Hippocampal formation (tissue), 2 donors: Measurements from ENCODE around the gene OR6P1.

Source experiments
- DNase-seq, 2 donors: peaks; one replicate each; lab custom pipeline; 2025; lab: John Stamatoyannopoulos, UW

Gene OR6P1

GRCh38 chr1:158570480-158570879 is at the start of gene OR6P1:
Gene OR6P1, minus strand, starts transcription at chr1:158570580. Its CDS starts 6,976 bp downstream, at chr1:158563604.
- no peak for DNase-seq

- no peak for DNase-seq
Measured at GRCh38 chr1:158613764-158614163, 43.4 kb upstream of the OR6P1 start.

GRCh38 chr1:158611916-158612315 is 41.5 kb upstream of the OR6P1 start:
- DNase-seq, result no peak

GRCh38 chr1:158607296-158607695 is 36.9 kb upstream of the OR6P1 start:
- no peak for DNase-seq

GRCh38 chr1:158604968-158605367 is 34.6 kb upstream of the OR6P1 start, which contains the start of gene OR10Z1:
Gene OR10Z1, plus strand, starts transcription at chr1:158605268. Its CDS starts 1,171 bp downstream, at chr1:158606439.
- no peak for DNase-seq

- DNase-seq, result no peak
Measured at GRCh38 chr1:158600735-158601134, 30.4 kb upstream of the OR6P1 start.

GRCh38 chr1:158586942-158587341 is 16.6 kb upstream of the OR6P1 start:
- DNase-seq, result no peak

GRCh38 chr1:158583962-158584361 is 13.6 kb upstream of the OR6P1 start:
- DNase-seq, result no peak

- DNase-seq, result no peak
Measured at GRCh38 chr1:158579733-158580132, 9.4 kb upstream of the OR6P1 start, which contains the start of gene OR10X1. Gene OR10X1, minus strand, starts transcription at chr1:158579899. Its CDS starts 0 bp downstream, at chr1:158579899.

GRCh38 chr1:158577561-158577960 is 7.2 kb upstream of the OR6P1 start:
- DNase-seq, result no peak

- no peak for DNase-seq
Measured at GRCh38 chr1:158572226-158572625, 1.8 kb upstream of the OR6P1 start.

- no peak for DNase-seq
Measured at GRCh38 chr1:158564608-158565007, 5.8 kb downstream of the OR6P1 start.

GRCh38 chr1:158563853-158564252 is 6.5 kb downstream of the OR6P1 start:
- DNase-seq, result no peak

- no peak for DNase-seq
Measured at GRCh38 chr1:158559696-158560095, 10.7 kb downstream of the OR6P1 start.

GRCh38 chr1:158554352-158554751 is 16.0 kb downstream of the OR6P1 start, which contains the start of gene OR6Y1:
Gene OR6Y1, minus strand, starts transcription at chr1:158554405. Its CDS starts 6,300 bp downstream, at chr1:158548105.
- no peak for DNase-seq

GRCh38 chr1:158552296-158552695 is 18.1 kb downstream of the OR6P1 start:
- no peak for DNase-seq

GRCh38 chr1:158547533-158547932 is 22.8 kb downstream of the OR6P1 start:
- DNase-seq, result no peak

- no peak for DNase-seq
Measured at GRCh38 chr1:158537609-158538008, 32.8 kb downstream of the OR6P1 start.

GRCh38 chr1:158534496-158534895 is 35.9 kb downstream of the OR6P1 start:
- DNase-seq, result no peak

- DNase-seq, result peak in 1 of 2 donors; percentile 27
Measured at GRCh38 chr1:158527190-158527815, 43.1 kb downstream of the OR6P1 start.

- no peak for DNase-seq
Measured at GRCh38 chr1:158521666-158522058, 48.7 kb downstream of the OR6P1 start.

- DNase-seq, result no peak
Measured at GRCh38 chr1:158520955-158521665, 49.3 kb downstream of the OR6P1 start.

GRCh38 chr1:158520021-158520420 is 50.4 kb downstream of the OR6P1 start:
- no peak for DNase-seq
